Cardiac septum (tissue), 1 donor: Measurements from ENCODE around the gene PLA2G12B. TPM values are rescaled to one million over a fixed set of nuclear protein-coding genes. Genes with fewer than 3 reads are reported as not detected.

ENCODE experiments used
- DNase-seq: peaks from one replicate; pipeline ENCODE4 v3.0.0-alpha.2; 2020; ENCODE audit warnings: low spot score
- intact Hi-C: fragments of 100-400 bp; cut with DNase I; formaldehyde crosslinking; loops from one replicate; pipeline ENCODE4 v1.14.0; 2022
- total RNA-seq: library from RNA; stranded (reverse); fragmentation: NEBNext Ultra II Directional; extraction: Animal tissue kit (Norgen Biotek cat#: 25700); gene quantifications from one replicate; pipeline ENCODE4 v1.2.1, GENCODE V29; 2021
- donor health status: DM: no; HTN: no; CAD: no.

PLA2G12B gene
- total RNA-seq, 1 donor from 2014 or later: not detected

GRCh38 chr10:72899545-72899944, 55.1 kb downstream of the PLA2G12B start:
- DNase-seq: no peak
- intact Hi-C loops: no loop called here

GRCh38 chr10:72898616-72899015, 56.0 kb downstream of the PLA2G12B start:
- DNase-seq: no peak
- intact Hi-C loops: no loop called here

GRCh38 chr10:72895236-72895850, 59.3 kb downstream of the PLA2G12B start:
- intact Hi-C loops: no loop called here

GRCh38 chr10:72893136-72893798, 61.3 kb downstream of the PLA2G12B start, which contains the start of gene OIT3:
OIT3 (plus strand) TSS chr10:72893739; CDS start chr10:72893799, 60 bp downstream.
- no peak for DNase-seq
- intact Hi-C loops: no loop called here

More at GRCh38 chr10:72895236-72895850, 59.3 kb downstream of the PLA2G12B start:
- no peak for DNase-seq

GRCh38 chr10:72890086-72890485, 64.5 kb downstream of the PLA2G12B start:
- no peak for DNase-seq
- intact Hi-C loops: no loop called here

DNA sequence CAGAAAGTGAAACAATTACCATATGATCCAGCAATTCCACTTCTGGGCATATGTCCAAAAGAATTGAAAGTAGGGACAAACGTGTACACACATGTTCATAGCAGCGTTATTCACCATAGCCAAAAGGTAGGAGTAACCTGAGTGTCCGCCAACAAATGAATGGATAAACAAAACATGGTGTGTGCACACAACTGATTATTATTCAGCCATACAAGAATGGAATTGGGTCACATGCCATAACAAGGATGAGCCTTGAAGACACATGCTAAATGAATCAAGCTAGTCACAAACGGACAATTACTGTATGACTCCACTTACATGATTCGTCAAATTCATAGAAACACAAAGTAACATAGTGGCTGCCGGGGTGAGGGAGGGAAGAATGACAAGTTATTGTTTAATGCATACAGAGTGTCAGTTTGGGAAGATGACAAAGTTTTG, 65.2 kb downstream of the PLA2G12B start:
- intact Hi-C loops: no loop called here
- no peak for DNase-seq

DNA sequence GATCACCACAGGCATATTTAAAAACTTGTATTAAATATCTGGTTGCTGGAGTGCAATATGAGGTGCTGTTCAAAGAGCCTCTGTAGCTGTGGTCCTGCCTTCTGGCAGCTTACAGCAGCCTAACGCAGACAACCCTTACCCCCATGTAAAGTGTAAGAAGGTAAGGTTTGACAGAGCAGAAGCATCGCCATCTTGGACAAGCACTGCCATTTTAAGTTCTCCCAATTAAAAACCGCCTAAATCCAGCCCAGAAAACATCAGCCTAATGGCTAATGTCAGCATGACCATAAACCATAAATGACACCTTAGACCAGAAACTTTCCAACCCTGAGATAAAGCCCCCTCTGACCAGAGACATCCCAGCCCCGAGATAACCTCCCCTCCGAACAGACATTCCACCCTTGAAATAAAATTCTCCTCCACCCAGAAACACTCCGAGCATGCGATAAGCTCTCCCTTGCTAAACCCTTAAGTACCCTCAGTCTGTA, 66.4 kb downstream of the PLA2G12B start:
- no peak for DNase-seq
- intact Hi-C loops: no loop called here

DNA sequence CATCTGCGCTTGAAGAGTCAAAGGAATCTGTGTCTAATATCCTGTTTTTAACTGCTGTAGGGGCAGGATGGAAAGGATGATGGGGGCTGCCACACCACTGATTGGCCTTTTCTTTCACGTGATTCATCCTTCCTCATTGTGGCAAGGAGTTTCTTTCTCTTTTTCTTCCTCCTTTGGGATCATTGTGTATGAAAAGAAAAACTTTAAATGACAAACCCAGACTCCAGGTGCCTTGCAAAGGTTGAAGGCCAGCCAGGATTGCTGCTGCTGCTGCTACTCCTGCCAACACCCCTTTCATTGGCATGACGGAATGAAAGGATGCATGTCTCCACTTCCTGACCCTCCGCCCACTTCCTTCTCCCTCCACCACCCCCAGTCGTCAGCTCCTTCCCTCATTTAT, 67.6 kb downstream of the PLA2G12B start:
- intact Hi-C loops: no loop called here
- DNase-seq: no peak

DNA sequence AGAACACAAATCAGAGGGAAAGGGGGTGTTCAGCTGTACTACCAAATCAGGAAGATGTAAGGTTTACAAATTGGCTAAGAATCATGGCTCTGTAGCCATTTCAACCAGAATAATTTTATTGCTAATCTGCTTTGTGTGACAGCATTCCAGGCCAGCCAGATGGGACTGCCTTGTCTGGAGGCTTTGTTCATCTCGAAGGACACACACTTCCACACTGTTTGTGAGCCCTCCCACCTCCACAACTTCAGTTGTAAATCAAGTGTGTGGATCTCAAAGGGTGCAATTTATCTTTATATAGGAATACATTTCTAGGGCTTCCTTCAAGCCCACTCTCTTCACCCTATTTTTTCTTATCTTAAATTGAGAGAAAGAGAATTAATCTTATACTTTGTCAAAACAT, 68.0 kb downstream of the PLA2G12B start:
- DNase-seq: no peak
- intact Hi-C loops: no loop called here

GRCh38 chr10:72885953-72886352, 68.7 kb downstream of the PLA2G12B start:
- intact Hi-C loops: no loop called here
- DNase-seq: no peak

Other genes with a start within 250 kb of the PLA2G12B start
- 0.32 TPM for gene OIT3, start 61.1 kb downstream of the PLA2G12B start, total RNA-seq
- 54.8 TPM for gene P4HA1, start 142.1 kb upstream of the PLA2G12B start, total RNA-seq
- 2.4 TPM for gene NUDT13, start 155.6 kb upstream of the PLA2G12B start, total RNA-seq
- 17.0 TPM for gene ECD, start 213.2 kb upstream of the PLA2G12B start, total RNA-seq
- 11.5 TPM for gene FAM149B1, start 213.3 kb upstream of the PLA2G12B start, total RNA-seq